Uterus (tissue), 4 donors: ENCODE measurements around the gene HCN4. TPM values are rescaled to one million over a fixed set of nuclear protein-coding genes. Genes with fewer than 3 reads are reported as not detected.

Experiments
- DNase-seq, 2 donors: peaks; one replicate each; pipeline ENCODE4 v3.0.0-alpha.2; 2019 to 2020
- H3K27ac ChIP-seq, 2 donors: fragments of 200-600 bp; sonication (generic); 1 replicate in 1 of 2; 2 replicates in 1 of 2; pipeline ENCODE4 v1.5.1; 2016 to 2018
- H3K27me3 ChIP-seq, 2 donors: fragments of 200-600 bp; sonication (generic); one replicate each; pipeline ENCODE4 v1.5.1; 2018 to 2019; ENCODE audit warnings: control low read depth in 1 of 2
- H3K36me3 ChIP-seq, 2 donors: fragments of 200-600 bp; sonication (generic); one replicate each; pipeline ENCODE4 v1.5.1; 2019; ENCODE audit warnings: control low read depth in 1 of 2
- H3K4me1 ChIP-seq, 2 donors: fragments of 200-600 bp; sonication (generic); one replicate each; pipeline ENCODE4 v1.5.1; 2018 to 2019; ENCODE audit warnings: control low read depth in 1 of 2
- H3K4me3 ChIP-seq, 2 donors: fragments of 200-600 bp; sonication (generic); 1 replicate in 1 of 2; 2 replicates in 1 of 2; pipeline ENCODE4 v1.5.1; 2018 to 2019; ENCODE audit warnings: mild to moderate bottlenecking in 1 of 2
- H3K9me3 ChIP-seq, 2 donors: fragments of 200-600 bp; sonication (generic); one replicate each; pipeline ENCODE4 v1.5.1; 2019; ENCODE audit warnings: control low read depth in 1 of 2
- POLR2A ChIP-seq, 2 donors: fragments of 450-650 bp; IDR thresholded peaks; one replicate each; pipeline ENCODE4 v1.6.1; 2016; ENCODE audit warnings: antibody characterized with exemption in 2 of 2, mild to moderate bottlenecking in 1 of 2, moderate library complexity in 1 of 2
- intact Hi-C: fragments of 100-400 bp; cut with DNase I; formaldehyde crosslinking; loops from one replicate; pipeline ENCODE4 v1.15.1; 2023; ENCODE audit warnings: low total_unique reads
- total RNA-seq, 4 donors: library from RNA; depleted of rRNA in 3 of 4; stranded (reverse); fragments of >200 nt in 3 of 4; gene quantifications; one replicate each; pipeline versions ENCODE4 v1.1.0 to v1.2.4, GENCODE V29; 2014 to 2023
- TF ChIP-seq, protein P1 (sequence below), 4 experiments: fragments of 200-600 bp in 2 of 4; fragments of 450-650 bp in 2 of 4; sonication (generic) in 2 of 4; IDR thresholded peaks; one replicate each; pipeline ENCODE4 v1.5.1; 2016 to 2019; ENCODE audit warnings: antibody characterized with exemption in 4 of 4, mild to moderate bottlenecking in 2 of 4, moderate library complexity in 1 of 4
- donor health status: DM: yes; HTN: yes; CAD: no.

Gene HCN4
- total RNA-seq, 4 donors from 2014 or later: 0.07 TPM; not detected in 3

DNA sequence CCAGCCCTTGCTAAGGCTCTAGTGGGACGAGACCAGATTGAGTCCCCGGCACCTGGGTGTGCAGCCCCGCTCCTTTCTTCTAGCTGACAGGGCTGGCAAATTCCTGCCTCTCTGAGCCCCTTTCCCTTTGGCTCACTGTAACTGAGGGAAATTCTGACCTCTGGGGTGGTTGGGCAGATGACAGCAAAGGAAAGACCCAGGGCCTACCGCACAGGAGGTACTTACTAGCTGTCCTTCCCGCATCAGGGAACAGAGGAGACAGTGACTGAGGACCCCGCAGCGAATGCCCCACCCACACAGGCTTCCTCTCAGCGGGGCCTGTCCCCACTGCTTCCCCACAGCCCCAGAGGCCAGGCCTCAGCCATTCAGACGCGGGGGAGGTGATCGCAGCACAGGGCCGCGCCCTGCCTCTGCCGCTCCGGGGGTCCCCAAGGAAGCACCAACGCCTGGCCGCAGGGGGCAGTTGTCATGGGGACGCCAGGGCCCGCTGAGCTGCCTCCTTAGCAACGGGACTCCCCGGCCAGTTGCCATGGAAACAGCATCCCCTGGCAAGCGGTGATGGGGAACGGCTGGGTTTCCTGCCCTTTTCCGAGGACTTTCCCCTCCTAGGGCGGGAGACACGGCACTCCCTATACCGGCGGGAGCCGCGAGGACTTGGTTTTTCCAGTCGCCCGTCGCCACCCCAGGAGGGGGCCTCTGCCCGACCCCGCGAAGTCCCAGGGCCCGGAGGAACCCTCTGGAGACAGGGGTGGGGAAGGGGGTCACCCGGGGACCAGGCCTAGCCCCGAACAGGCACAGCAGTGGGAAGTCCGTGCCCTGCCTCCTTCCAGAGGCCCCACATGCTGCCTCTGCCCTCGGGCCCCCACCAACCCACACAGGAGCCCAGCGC, 50.1 kb downstream of the HCN4 start:
- no peaks in the 10 kb centered on the region for H3K4me1 ChIP-seq
- no peak for DNase-seq
- TF ChIP-seq, protein P1, sequence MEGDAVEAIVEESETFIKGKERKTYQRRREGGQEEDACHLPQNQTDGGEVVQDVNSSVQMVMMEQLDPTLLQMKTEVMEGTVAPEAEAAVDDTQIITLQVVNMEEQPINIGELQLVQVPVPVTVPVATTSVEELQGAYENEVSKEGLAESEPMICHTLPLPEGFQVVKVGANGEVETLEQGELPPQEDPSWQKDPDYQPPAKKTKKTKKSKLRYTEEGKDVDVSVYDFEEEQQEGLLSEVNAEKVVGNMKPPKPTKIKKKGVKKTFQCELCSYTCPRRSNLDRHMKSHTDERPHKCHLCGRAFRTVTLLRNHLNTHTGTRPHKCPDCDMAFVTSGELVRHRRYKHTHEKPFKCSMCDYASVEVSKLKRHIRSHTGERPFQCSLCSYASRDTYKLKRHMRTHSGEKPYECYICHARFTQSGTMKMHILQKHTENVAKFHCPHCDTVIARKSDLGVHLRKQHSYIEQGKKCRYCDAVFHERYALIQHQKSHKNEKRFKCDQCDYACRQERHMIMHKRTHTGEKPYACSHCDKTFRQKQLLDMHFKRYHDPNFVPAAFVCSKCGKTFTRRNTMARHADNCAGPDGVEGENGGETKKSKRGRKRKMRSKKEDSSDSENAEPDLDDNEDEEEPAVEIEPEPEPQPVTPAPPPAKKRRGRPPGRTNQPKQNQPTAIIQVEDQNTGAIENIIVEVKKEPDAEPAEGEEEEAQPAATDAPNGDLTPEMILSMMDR (IDR thresholded peaks at IDR 0.05): no peak
- TF ChIP-seq POLR2A (IDR thresholded peaks at IDR 0.05): no peak
- no peak overlapping the region for H3K4me3 ChIP-seq
- H3K27ac ChIP-seq: no peak overlapping the region
- intact Hi-C loops: no loop called here
- no peaks in the 10 kb centered on the region for H3K27me3 ChIP-seq
- no peaks in the 10 kb centered on the region for H3K36me3 ChIP-seq
- no peaks in the 10 kb centered on the region for H3K9me3 ChIP-seq

DNA sequence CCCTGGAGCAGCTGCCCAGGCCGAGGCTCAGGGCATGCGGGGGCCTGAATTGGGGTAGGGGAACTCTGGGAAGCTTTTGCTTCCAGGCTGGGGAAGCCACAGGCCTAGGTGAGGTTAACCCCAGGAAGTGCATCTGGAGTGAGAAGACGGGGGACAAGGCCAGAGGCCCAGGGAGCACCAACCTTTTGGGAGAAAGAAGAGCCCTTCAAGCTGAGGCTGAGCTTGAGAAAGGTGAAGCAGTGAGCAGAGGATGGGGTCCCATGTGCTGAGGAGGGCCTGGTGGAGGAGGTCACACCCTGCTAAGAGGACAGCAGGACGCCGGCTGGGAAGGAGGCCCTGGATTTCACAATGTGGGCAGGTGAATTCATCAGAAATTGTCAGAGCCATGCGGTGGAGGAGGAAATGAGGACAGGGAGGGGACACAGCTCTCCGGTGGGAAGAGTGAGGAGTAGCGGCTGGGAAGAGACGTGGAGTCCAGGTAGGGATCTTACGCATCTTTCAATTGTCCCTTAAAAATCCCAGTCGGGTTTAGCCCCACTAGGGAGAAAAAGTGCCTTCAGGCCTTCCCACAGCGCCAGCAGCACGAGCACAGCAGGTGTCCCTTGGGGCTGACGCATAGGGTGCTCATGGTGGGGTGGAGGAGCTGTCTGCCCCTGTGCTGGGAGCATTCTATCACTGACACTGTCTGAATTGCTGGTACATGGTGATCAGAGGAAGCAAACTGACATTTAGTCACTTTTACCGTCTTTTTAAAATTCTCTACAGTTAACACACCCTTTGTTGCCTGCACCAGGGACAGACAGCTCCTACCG, 50.9 kb downstream of the HCN4 start:
- Histone ChIP-seq H3K36me3 (no peaks in the 10 kb centered on the region), H3K4me3 (no peak overlapping the region), H3K27ac (no peak overlapping the region), H3K27me3 (no peaks in the 10 kb centered on the region), H3K4me1 (no peaks in the 10 kb centered on the region), H3K9me3 (no peaks in the 10 kb centered on the region)
- no peak for DNase-seq
- intact Hi-C loops: no loop called here
- TF ChIP-seq, protein P1 (IDR thresholded peaks at IDR 0.05): no peak
- no peak for TF ChIP-seq POLR2A (IDR thresholded peaks at IDR 0.05)

DNA sequence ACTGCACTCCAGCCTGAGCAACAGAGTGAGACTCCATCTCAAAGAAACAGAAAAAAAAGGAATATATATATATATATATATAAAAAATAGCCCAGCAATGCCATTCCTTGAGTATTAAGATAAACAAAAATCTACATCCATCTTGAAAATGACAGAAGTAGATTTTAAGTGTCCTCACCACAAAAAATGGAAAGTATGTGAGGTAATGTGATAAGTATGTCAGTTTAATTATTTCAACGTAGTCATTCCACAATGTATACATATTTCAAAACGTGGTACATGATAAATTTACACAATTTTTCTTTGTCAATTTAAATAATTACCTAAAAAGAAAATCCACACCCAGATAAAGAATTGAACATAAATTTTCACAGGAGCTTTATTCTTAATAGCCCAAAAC, 54.9 kb downstream of the HCN4 start:
- intact Hi-C loops: no loop called here
- Histone ChIP-seq H3K9me3 (no peaks in the 10 kb centered on the region), H3K36me3 (no peaks in the 10 kb centered on the region), H3K27me3 (no peaks in the 10 kb centered on the region), H3K4me3 (no peak overlapping the region), H3K4me1 (no peaks in the 10 kb centered on the region), H3K27ac (no peak overlapping the region)
- no peak for DNase-seq
- TF ChIP-seq POLR2A (IDR thresholded peaks at IDR 0.05): no peak
- TF ChIP-seq, protein P1 (IDR thresholded peaks at IDR 0.05): no peak

GRCh38 chr15:73308305-73308704, 60.5 kb downstream of the HCN4 start:
- no peak for TF ChIP-seq POLR2A (IDR thresholded peaks at IDR 0.05)
- TF ChIP-seq, protein P1 (IDR thresholded peaks at IDR 0.05): no peak
- no peak for DNase-seq
- Histone ChIP-seq H3K4me3 (no peak overlapping the region), H3K9me3 (no peaks in the 10 kb centered on the region), H3K27ac (no peak overlapping the region), H3K4me1 (no peaks in the 10 kb centered on the region), H3K27me3 (no peaks in the 10 kb centered on the region), H3K36me3 (no peaks in the 10 kb centered on the region)
- intact Hi-C loops: no loop called here
